Brain microvascular endothelial cell (primary cell): Measurements from ENCODE around the gene BMP6.

Source experiments
- DNase-seq: peaks from one replicate; pipeline ENCODE4 v3.0.0-alpha.2; 2020
- H3K27ac ChIP-seq: fragments of 250-450 bp; sonication (Bioruptor Pico); 2 replicates; pipeline ENCODE4 v1.5.1; 2020; ENCODE audit warnings: mild to moderate bottlenecking, moderate library complexity
- H3K27me3 ChIP-seq: fragments of 250-450 bp; sonication (Bioruptor Pico); replicated peaks from 2 replicates; pipeline ENCODE4 v1.5.1; 2020; ENCODE audit warnings: mild to moderate bottlenecking
- H3K36me3 ChIP-seq: fragments of 250-450 bp; sonication (Bioruptor Pico); replicated peaks from 2 replicates; pipeline ENCODE4 v1.5.1; 2020; ENCODE audit warnings: mild to moderate bottlenecking
- H3K4me3 ChIP-seq: 2 replicates; pipeline ENCODE4 v1.5.1; 2011; ENCODE audit warnings: low read depth, mild to moderate bottlenecking, control low read depth, low read length, moderate library complexity
- in situ Hi-C: cut with HindIII; loops from 2 replicates; pipeline ENCODE4 v1.10.0; 2017; ENCODE audit warnings: low sequenced_read_pairs, low pct_ligation_motif_present
- TF ChIP-seq, protein P1 (sequence below): IDR thresholded peaks from 2 replicates; pipeline ENCODE4 v1.5.1; 2011; ENCODE audit warnings: low read depth, mild to moderate bottlenecking, moderate library complexity, low read length, control low read depth, inconsistent platforms; ENCODE audit errors: missing control alignments

Gene BMP6

DNA sequence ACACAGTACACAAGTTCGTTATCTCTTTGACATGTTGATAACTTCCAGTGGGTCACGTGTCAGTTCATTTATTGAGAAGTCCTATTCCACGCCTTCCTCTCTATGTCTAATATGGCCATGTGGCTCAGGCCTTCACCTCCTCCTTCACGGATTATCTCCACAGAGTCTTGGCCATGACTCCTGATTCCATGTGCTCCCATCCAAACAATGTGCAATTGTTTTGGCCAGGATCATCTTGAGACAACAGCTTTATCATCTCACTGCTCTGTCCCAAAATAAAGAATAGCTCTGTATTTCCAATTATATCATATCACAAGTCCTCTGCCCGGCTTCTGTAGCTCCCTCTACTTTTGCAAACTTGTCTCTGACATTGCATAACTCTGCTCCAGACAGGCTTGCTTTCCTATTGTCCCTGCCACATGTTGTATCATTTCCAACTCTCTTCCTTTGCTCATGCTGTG, 195.8 kb downstream of the BMP6 start:
- TF ChIP-seq, protein P1, sequence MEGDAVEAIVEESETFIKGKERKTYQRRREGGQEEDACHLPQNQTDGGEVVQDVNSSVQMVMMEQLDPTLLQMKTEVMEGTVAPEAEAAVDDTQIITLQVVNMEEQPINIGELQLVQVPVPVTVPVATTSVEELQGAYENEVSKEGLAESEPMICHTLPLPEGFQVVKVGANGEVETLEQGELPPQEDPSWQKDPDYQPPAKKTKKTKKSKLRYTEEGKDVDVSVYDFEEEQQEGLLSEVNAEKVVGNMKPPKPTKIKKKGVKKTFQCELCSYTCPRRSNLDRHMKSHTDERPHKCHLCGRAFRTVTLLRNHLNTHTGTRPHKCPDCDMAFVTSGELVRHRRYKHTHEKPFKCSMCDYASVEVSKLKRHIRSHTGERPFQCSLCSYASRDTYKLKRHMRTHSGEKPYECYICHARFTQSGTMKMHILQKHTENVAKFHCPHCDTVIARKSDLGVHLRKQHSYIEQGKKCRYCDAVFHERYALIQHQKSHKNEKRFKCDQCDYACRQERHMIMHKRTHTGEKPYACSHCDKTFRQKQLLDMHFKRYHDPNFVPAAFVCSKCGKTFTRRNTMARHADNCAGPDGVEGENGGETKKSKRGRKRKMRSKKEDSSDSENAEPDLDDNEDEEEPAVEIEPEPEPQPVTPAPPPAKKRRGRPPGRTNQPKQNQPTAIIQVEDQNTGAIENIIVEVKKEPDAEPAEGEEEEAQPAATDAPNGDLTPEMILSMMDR: no peak
- DNase-seq: no peak
- H3K27ac ChIP-seq: no peak overlapping the region
- in situ Hi-C loops: no loop called here
- H3K36me3 ChIP-seq: no peaks in the 10 kb centered on the region
- H3K4me3 ChIP-seq: no peak overlapping the region
- H3K27me3 ChIP-seq: no peaks in the 10 kb centered on the region

DNA sequence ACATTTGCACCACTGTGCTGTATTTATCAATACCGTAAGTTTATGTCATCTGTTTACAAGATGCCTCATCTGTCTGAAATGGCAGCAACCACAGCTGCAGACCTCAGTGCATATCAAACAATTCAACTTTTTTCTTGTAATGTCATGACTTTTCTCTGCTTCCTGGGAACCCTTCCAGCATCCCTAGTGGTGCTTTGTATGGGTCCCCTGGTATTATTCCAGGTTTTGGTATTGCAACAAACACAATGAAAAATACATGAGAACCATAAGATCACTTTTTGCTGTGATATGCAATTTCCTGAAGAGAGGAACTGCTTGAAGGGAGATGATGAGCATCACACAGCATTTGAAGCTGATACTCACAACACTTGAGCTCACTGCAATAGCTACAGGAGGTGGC, 196.7 kb downstream of the BMP6 start:
- Histone ChIP-seq H3K36me3 (no peaks in the 10 kb centered on the region), H3K27ac (no peak overlapping the region), H3K4me3 (no peak overlapping the region), H3K27me3 (no peaks in the 10 kb centered on the region)
- DNase-seq: peak; percentile 14
- TF ChIP-seq, protein P1: no peak
- in situ Hi-C loops: no loop called here

DNA sequence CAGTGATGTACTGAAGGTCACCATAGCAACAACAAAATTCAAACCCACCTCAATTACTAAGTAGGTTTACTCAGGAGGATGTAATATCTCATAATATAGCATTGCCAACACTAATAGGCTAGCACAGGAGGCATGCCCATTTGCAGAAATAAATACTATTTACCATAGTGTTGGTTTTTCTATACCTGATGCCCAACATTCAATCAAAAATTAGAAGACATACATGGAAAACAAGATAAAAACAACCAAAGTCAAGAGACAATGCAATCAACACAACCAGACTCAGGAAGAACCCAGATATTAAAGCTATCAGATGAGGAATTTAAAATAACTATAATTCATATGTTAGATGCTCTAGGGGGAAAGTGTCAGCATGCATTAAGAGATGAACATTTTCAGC, 199.0 kb downstream of the BMP6 start:
- in situ Hi-C loops: no loop called here
- TF ChIP-seq, protein P1: no peak
- no peak for DNase-seq

More for the DNA sequence above, 199.0 kb downstream of the BMP6 start:
- Histone ChIP-seq H3K4me3 (no peak overlapping the region), H3K27ac (no peak overlapping the region), H3K27me3 (no peaks in the 10 kb centered on the region), H3K36me3 (no peaks in the 10 kb centered on the region)
